C4-2B (cell line): ENCODE results near the gene ZFAND3.

Experiments used
- CTCF ChIP-seq: fragments of 450-650 bp; conservative IDR thresholded peaks from 2 replicates; pipeline ENCODE4 v1.5.1; 2017; ENCODE audit warnings: mild to moderate bottlenecking
- ZFX ChIP-seq: fragments of 450-650 bp; IDR thresholded peaks from 2 replicates; pipeline ENCODE4 v1.6.1; 2017

- TF ChIP-seq CTCF (no peak), ZFX (no peak)
These were observed 168.6 kb downstream of the ZFAND3 start for GRCh38 chr6:37988127-37988526.
